Measurements from ENCODE around the gene ZER1.
"Not testable (repeated sequence)": the region's sequence is repeated elsewhere in the genome, so short reads cannot be mapped to it uniquely, and the experiment has no call there.

Gene ZER1

DNA sequence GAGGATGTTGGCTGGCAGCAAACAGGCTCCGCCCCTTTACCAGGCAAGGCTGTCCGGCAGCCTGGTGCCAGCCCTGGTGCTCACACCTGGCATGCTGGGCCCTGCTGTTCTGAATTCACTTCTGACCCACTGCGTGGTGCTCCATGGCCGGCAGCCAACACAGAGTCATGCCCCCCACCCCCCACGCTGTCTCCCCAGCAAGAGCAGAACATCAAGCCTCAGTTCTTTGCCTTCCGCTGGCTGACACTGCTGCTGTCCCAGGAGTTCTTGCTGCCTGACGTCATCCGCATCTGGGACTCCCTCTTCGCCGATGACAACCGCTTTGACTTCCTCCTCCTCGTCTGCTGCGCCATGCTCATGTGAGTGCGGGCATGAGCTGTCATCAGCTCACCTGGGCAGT is 33.9 kb upstream of the ZER1 start:
- Histone ChIP-seq H3K9ac (ENCODE audit: low read depth, low read length) (no peak overlapping the region), H3K27me3 (ENCODE audit: insufficient read depth, low read length) (no peaks in the 10 kb centered on the region), H3K4me3 (ENCODE audit: low read length) (no peak overlapping the region), H3K4me1 (ENCODE audit: insufficient read depth, low read length) (no peaks in the 10 kb centered on the region), H3K36me3 (ENCODE audit: insufficient read depth, low read depth, low read length) (peaks cover 55% of the 10 kb centered on the region), H3K9me3 (ENCODE audit: insufficient read depth, low read depth, low read length) (no peaks in the 10 kb centered on the region), H3K27ac (ENCODE audit: low read length) (no peak overlapping the region)

DNA sequence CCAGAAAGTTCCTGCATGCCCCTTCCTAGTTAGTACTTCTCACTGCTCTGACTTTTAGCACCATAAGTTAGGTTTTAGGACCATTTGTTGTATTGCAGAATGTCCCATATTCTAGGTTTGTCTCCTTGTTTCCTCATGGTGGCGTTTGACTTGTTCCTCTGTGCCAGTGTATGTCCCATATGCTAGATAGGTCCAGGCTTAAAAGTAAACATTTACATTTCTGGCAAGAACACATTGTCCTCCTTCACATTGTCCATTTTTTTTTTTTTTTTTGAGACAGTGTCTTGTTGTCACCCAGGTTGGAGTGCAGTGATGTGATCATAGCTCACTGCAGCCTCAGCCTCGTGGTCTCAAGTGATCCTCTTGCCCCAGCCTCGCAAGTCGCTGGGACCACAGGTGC is 30.8 kb upstream of the ZER1 start:
- H3K27me3 ChIP-seq (ENCODE audit: insufficient read depth, low read length) = no peaks in the 10 kb centered on the region

DNA sequence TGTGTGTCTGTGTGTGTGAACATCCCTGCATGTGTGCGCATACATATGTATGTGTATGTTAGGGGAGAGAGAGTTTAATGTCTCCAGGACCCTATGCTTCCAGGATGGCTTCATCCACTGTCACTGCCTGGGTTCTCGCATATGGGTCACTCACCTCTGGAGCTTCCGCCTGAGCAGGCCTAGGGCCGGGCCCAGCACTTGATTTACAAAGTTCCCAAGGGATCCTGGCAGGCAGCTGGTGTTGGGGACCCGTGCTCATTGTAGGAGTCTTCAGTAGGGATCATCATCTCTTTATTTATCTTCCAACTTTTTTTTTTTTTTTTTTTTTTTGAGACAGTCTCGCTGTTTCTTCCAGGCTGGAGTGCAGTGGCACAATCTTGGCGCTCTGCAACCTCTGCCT is 28.3 kb upstream of the ZER1 start:
- no peak overlapping the region for H3K27ac ChIP-seq (ENCODE audit: low read length)
- H3K4me1 ChIP-seq (ENCODE audit: insufficient read depth, low read length) = no peaks in the 10 kb centered on the region
- H3K9ac ChIP-seq (ENCODE audit: low read depth, low read length) = no peak overlapping the region
- H3K36me3 ChIP-seq (ENCODE audit: insufficient read depth, low read depth, low read length) = peaks cover 56% of the 10 kb centered on the region
- no peaks in the 10 kb centered on the region for H3K27me3 ChIP-seq (ENCODE audit: insufficient read depth, low read length)
- no peak overlapping the region for H3K4me3 ChIP-seq (ENCODE audit: low read length)
- no peaks in the 10 kb centered on the region for H3K9me3 ChIP-seq (ENCODE audit: insufficient read depth, low read depth, low read length)

More for the DNA sequence above, 30.8 kb upstream of the ZER1 start:
- Histone ChIP-seq H3K36me3 (ENCODE audit: insufficient read depth, low read depth, low read length) (peaks cover 72% of the 10 kb centered on the region), H3K9me3 (ENCODE audit: insufficient read depth, low read depth, low read length) (no peaks in the 10 kb centered on the region), H3K9ac (ENCODE audit: low read depth, low read length) (no peak overlapping the region), H3K27ac (ENCODE audit: low read length) (no peak overlapping the region), H3K4me1 (ENCODE audit: insufficient read depth, low read length) (no peaks in the 10 kb centered on the region), H3K4me3 (ENCODE audit: low read length) (no peak overlapping the region)

GRCh38 chr9:128798896-128799295 is 27.2 kb upstream of the ZER1 start:
- Histone ChIP-seq H3K36me3 (ENCODE audit: insufficient read depth, low read depth, low read length) (peaks cover 61% of the 10 kb centered on the region), H3K27me3 (ENCODE audit: insufficient read depth, low read length) (no peaks in the 10 kb centered on the region), H3K27ac (ENCODE audit: low read length) (no peak overlapping the region), H3K4me3 (ENCODE audit: low read length) (no peak overlapping the region), H3K4me1 (ENCODE audit: insufficient read depth, low read length) (no peaks in the 10 kb centered on the region), H3K9ac (ENCODE audit: low read depth, low read length) (no peak overlapping the region), H3K9me3 (ENCODE audit: insufficient read depth, low read depth, low read length) (no peaks in the 10 kb centered on the region)

- peaks cover 70% of the 10 kb centered on the region for H3K36me3 ChIP-seq (ENCODE audit: insufficient read depth, low read depth, low read length)
Measured at GRCh38 chr9:128794961-128795360, 23.2 kb upstream of the ZER1 start.

DNA sequence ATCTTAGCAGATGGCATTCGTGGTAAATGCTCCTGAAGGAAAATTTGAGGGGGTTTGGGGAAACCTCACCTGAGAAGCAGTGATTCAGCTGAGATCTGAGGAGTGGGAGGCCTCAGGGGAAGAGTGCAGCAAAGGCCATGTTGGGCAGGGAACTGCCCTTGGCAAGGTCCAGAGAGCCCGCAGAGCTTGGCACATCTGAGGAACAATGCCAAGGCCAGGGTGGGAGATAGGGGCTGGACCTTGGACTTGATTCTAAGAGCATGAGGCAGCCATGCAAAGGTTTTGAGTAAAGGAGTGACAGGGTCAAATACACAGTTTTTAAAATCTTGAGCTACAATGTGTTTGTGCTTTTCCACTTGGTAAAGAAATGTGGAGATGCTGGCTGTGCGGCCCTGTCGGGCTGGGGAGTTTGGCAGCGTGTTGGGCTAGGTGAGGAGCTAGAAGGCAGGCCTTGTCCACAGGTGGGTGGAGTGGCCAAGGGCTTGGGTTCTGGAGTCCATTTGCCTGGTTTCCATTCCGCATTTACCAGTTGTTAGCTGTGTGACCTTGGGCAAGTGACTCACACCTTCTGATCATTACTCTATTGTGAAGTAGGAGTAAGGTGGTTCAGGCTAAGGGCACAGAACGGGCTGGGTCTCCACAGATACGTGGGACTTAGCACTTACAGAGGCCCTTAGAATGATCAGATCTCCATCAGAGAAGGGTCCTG is 21.4 kb upstream of the ZER1 start:
- Histone ChIP-seq H3K27ac (ENCODE audit: low read length) (no peak overlapping the region), H3K4me1 (ENCODE audit: insufficient read depth, low read length) (no peaks in the 10 kb centered on the region; the same call in 1 of the 2 replicates), H3K9ac (ENCODE audit: low read depth, low read length) (no peak overlapping the region), H3K4me3 (ENCODE audit: low read length) (no peak overlapping the region), H3K9me3 (ENCODE audit: insufficient read depth, low read depth, low read length) (no peaks in the 10 kb centered on the region), H3K27me3 (ENCODE audit: insufficient read depth, low read length) (no peaks in the 10 kb centered on the region), H3K36me3 (ENCODE audit: insufficient read depth, low read depth, low read length) (peaks cover 56% of the 10 kb centered on the region)

More at GRCh38 chr9:128794961-128795360, 23.2 kb upstream of the ZER1 start:
- not testable (repeated sequence) for H3K9ac ChIP-seq (ENCODE audit: low read depth, low read length); H3K4me1 ChIP-seq (ENCODE audit: insufficient read depth, low read length); H3K9me3 ChIP-seq (ENCODE audit: insufficient read depth, low read depth, low read length); H3K27me3 ChIP-seq (ENCODE audit: insufficient read depth, low read length); H3K4me3 ChIP-seq (ENCODE audit: low read length); H3K27ac ChIP-seq (ENCODE audit: low read length)

DNA sequence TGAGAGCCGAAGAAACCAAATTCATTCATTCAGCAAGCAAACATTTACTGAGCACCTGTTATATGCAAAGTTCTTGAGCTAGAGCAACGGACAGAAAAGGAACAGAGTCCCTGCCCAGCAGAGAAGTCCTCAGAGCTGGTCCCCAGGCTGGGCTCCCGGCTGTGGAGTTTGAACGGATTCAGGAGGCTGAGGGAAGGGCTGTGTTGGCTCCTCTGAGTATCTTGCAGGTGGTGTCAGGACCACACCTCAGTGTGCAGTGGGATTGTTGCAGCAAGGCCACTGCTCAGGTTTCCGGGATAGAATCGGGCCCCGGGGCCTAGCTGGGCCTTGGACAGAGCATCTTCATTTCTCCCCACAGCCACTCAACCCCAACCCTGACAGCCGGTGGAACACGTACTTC is 20.4 kb upstream of the ZER1 start:
- no peak overlapping the region for H3K4me3 ChIP-seq (ENCODE audit: low read length)
- peaks cover 46% of the 10 kb centered on the region for H3K36me3 ChIP-seq (ENCODE audit: insufficient read depth, low read depth, low read length)
- H3K27ac ChIP-seq (ENCODE audit: low read length) = no peak overlapping the region
- H3K27me3 ChIP-seq (ENCODE audit: insufficient read depth, low read length) = no peaks in the 10 kb centered on the region
- peaks cover 3% of the 10 kb centered on the region; the same call in 1 of the 2 replicates for H3K4me1 ChIP-seq (ENCODE audit: insufficient read depth, low read length)
- no peak overlapping the region for H3K9ac ChIP-seq (ENCODE audit: low read depth, low read length)
- H3K9me3 ChIP-seq (ENCODE audit: insufficient read depth, low read depth, low read length) = no peaks in the 10 kb centered on the region

DNA sequence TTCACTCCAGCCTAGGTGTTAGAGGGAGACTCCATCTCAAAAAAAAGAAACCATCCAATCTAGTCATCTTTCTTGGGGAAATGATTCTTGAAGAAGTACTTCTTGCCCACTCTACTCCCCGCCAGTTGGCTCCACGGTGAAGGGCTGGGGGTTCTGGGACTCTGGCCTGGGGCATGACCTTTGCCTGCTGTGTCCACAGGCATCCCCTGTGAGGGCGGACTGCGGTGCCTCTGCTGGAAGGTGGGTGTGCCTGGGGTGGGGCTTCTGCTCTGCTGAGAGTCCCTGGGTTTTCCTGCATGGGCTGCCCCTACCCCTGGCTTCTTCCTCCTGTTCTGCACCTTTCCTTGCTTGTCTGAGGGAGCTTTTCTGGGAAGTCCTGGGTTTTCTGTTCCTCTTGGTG is 18.8 kb upstream of the ZER1 start:
- no peak overlapping the region for H3K9ac ChIP-seq (ENCODE audit: low read depth, low read length)
- H3K27ac ChIP-seq (ENCODE audit: low read length) = no peak overlapping the region
- peaks cover 3% of the 10 kb centered on the region; the same call in 1 of the 2 replicates for H3K4me1 ChIP-seq (ENCODE audit: insufficient read depth, low read length)
- no peaks in the 10 kb centered on the region for H3K9me3 ChIP-seq (ENCODE audit: insufficient read depth, low read depth, low read length)
- H3K4me3 ChIP-seq (ENCODE audit: low read length) = no peak overlapping the region
- no peaks in the 10 kb centered on the region for H3K27me3 ChIP-seq (ENCODE audit: insufficient read depth, low read length)
- peaks cover 43% of the 10 kb centered on the region for H3K36me3 ChIP-seq (ENCODE audit: insufficient read depth, low read depth, low read length)

GRCh38 chr9:128788445-128788844 is 16.7 kb upstream of the ZER1 start:
- Histone ChIP-seq H3K4me1 (ENCODE audit: insufficient read depth, low read length) (peaks cover 3% of the 10 kb centered on the region; the same call in 1 of the 2 replicates), H3K36me3 (ENCODE audit: insufficient read depth, low read depth, low read length) (peaks cover 28% of the 10 kb centered on the region), H3K27ac (ENCODE audit: low read length) (no peak overlapping the region), H3K27me3 (ENCODE audit: insufficient read depth, low read length) (no peaks in the 10 kb centered on the region), H3K9ac (ENCODE audit: low read depth, low read length) (peak overlapping the region; percentile 69; the same call in 1 of the 2 replicates), H3K9me3 (ENCODE audit: insufficient read depth, low read depth, low read length) (no peaks in the 10 kb centered on the region), H3K4me3 (ENCODE audit: low read length) (peak overlapping the region; percentile 72; the same call in 1 of the 2 replicates)

DNA sequence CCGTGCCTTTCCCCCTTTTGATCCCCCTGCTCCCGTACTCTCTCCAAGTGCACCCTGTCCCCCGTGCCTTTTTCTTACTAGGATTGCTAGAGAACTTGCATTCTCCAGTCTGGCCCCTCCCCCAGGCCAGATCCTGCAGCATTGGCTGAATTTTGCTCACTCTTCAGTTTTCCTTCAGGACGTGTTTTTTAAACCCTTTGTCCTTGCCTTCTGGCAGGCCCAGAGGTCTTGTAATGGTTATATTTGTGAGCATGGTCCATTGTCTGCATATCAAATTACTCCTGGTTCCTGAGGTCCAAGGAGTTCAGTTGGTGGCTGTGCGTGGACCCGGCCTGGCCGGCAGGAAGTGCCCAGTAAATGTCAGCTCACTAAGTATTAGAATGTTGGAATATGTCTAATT is 15.9 kb upstream of the ZER1 start:
- peaks cover 3% of the 10 kb centered on the region; the same call in 1 of the 2 replicates for H3K4me1 ChIP-seq (ENCODE audit: insufficient read depth, low read length)
- H3K9me3 ChIP-seq (ENCODE audit: insufficient read depth, low read depth, low read length) = no peaks in the 10 kb centered on the region
- H3K4me3 ChIP-seq (ENCODE audit: low read length) = peak overlapping the region; percentile 72
- no peaks in the 10 kb centered on the region for H3K27me3 ChIP-seq (ENCODE audit: insufficient read depth, low read length)
- no peak overlapping the region for H3K27ac ChIP-seq (ENCODE audit: low read length)
- peak overlapping the region; percentile 69; the same call in 1 of the 2 replicates for H3K9ac ChIP-seq (ENCODE audit: low read depth, low read length)
- peaks cover 20% of the 10 kb centered on the region for H3K36me3 ChIP-seq (ENCODE audit: insufficient read depth, low read depth, low read length)

DNA sequence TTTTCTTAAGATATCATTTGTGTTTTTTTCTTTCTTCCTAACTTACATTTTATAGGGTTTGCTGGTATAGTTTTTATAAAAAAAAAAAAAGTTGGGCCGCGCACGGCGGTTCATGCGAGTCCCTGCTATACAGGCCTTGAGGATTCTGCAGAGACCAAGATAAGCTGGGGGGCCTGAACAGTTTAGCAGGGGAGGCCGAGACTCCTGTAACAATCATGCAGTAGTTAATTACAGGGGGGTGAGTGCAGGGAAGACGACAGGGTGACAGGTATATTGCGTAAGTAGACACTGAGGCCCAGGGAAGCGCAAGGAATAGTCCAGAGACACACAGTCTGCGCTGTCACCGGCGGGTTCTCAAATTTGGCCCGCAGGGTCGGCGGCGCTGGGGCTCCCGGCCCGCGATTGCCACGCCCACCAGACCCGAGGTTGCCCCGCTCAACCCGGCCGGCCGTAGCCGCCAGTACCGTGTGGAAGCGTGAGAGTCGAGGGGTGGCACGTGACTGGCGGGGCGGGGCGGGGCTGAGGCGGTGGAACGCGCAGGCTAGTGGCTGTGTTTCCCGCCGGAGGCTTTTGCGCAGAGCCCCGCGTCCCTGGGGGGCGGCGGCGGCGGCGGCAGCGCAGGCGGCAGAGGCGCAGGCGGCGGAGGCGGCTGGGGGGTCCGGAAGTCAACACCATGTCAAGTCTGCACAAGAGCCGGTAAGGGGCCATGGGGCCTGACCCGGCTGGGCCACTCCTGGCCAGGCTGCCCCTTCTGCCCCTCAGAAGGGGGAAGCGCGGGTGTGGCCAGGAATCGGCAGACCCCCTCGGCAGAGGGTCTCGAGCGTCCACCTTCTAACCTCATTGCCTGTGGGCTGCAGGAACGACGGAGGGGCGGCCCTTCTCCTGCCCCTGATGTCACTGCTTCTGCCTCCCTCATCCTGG is 15.2 kb upstream of the ZER1 start, which contains the start of gene TBC1D13:
TSS of gene TBC1D13 (plus strand) at position 573 of the 921 bp plus-strand sequence. CDS start at position 674, 101 bp downstream.
- Histone ChIP-seq H3K9ac (ENCODE audit: low read depth, low read length) (peak within 1 kb of the TSS; percentile 69; the same call in 1 of the 2 replicates), H3K27me3 (ENCODE audit: insufficient read depth, low read length) (no peaks in the 10 kb centered on the region), H3K4me3 (ENCODE audit: low read length) (peak within 1 kb of the TSS; percentile 72), H3K9me3 (ENCODE audit: insufficient read depth, low read depth, low read length) (no peaks in the 10 kb centered on the region), H3K27ac (ENCODE audit: low read length) (no peak within 1 kb of the TSS), H3K36me3 (ENCODE audit: insufficient read depth, low read depth, low read length) (peaks cover 12% of the 10 kb centered on the region), H3K4me1 (ENCODE audit: insufficient read depth, low read length) (peaks cover 3% of the 10 kb centered on the region; the same call in 1 of the 2 replicates)

All from iPS-20b (cell line).